Natural killer cell treated with Interleukin-12 subunit alpha and Interleukin-12 subunit beta and Interleukin-15 and Interleukin-18, amount 100 ng/mL, for 72 hours (primary cell): ENCODE measurements around the gene RBL2. TPM values are rescaled to one million over a fixed set of nuclear protein-coding genes. Genes with fewer than 3 reads are reported as not detected.
"Not testable (repeated sequence)": the region's sequence is repeated elsewhere in the genome, so short reads cannot be mapped to it uniquely, and the experiment has no call there.

ENCODE experiments used
- ATAC-seq, 2 donors: fragments of 150-1000 bp; cut with Tn5 transposase in 1 of 2; sonication (Bioruptor Pico), chemical (Tn5 transposase) in 1 of 2; 2 replicates each; pipeline ENCODE4 v1.10.0; 2021
- DNase-seq: peaks from one replicate; pipeline ENCODE4 v3.0.0; 2022; ENCODE audit warnings: low spot score
- H3K27ac Mint-ChIP-seq, 2 donors: 1 replicate in 1 of 2; 2 replicates in 1 of 2; pipeline ENCODE4 v1.8.0; 2022; ENCODE audit warnings: mixed read lengths in 2 of 2, mild to moderate bottlenecking in 1 of 2, moderate library complexity in 1 of 2
- H3K27me3 Mint-ChIP-seq, 2 donors: 1 replicate in 1 of 2; 2 replicates in 1 of 2; pipeline ENCODE4 v1.8.0; 2022; ENCODE audit warnings: mixed read lengths in 2 of 2
- H3K36me3 Mint-ChIP-seq: one replicate; pipeline ENCODE4 v1.8.0; 2022; ENCODE audit warnings: mixed read lengths
- H3K4me1 Mint-ChIP-seq, 2 donors: 1 replicate in 1 of 2; 2 replicates in 1 of 2; pipeline ENCODE4 v1.8.0; 2022; ENCODE audit warnings: low read depth in 2 of 2, mixed read lengths in 2 of 2, mild to moderate bottlenecking in 1 of 2
- H3K4me3 Mint-ChIP-seq: one replicate; pipeline ENCODE4 v1.8.0; 2022; ENCODE audit warnings: mixed read lengths
- H3K9me3 Mint-ChIP-seq: 2 replicates; pipeline ENCODE4 v1.8.0; 2022; ENCODE audit warnings: mixed read lengths
- total RNA-seq, 2 donors: library from RNA; stranded (reverse); gene quantifications; one replicate each; pipeline ENCODE4 v1.2.3, GENCODE V29; 2022

The RBL2 gene
- total RNA-seq, 2 donors from 2014 or later: 45.0 to 46.0 TPM

- ATAC-seq: no peak
- no peak for DNase-seq
- peaks cover 31 to 34% of the 10 kb centered on the region in 2 donors for H3K4me1 Mint-ChIP-seq
- H3K36me3 Mint-ChIP-seq: no peaks in the 10 kb centered on the region
- H3K27me3 Mint-ChIP-seq: no peaks in the 10 kb centered on the region
- H3K9me3 Mint-ChIP-seq: no peaks in the 10 kb centered on the region
- H3K27ac Mint-ChIP-seq: peak overlapping the region; percentile 81 to 92
- H3K4me3 Mint-ChIP-seq: peak overlapping the region; percentile 95
Observed at GRCh38 chr16:53503991-53504663, 69.9 kb downstream of the RBL2 start.

- peak overlapping the region; percentile 95 for H3K4me3 Mint-ChIP-seq
- no peaks in the 10 kb centered on the region for H3K36me3 Mint-ChIP-seq
- peak overlapping the region; percentile 81 to 92 for H3K27ac Mint-ChIP-seq
- no peaks in the 10 kb centered on the region for H3K9me3 Mint-ChIP-seq
- no peaks in the 10 kb centered on the region for H3K27me3 Mint-ChIP-seq
- DNase-seq (no peak), ATAC-seq (no peak)
- peaks cover 31 to 33% of the 10 kb centered on the region in 2 donors for H3K4me1 Mint-ChIP-seq
Observed at GRCh38 chr16:53504665-53505064, 70.4 kb downstream of the RBL2 start.

- no peak for DNase-seq
- H3K27me3 Mint-ChIP-seq: no peaks in the 10 kb centered on the region
- no peaks in the 10 kb centered on the region for H3K9me3 Mint-ChIP-seq
- no peak overlapping the region for H3K4me3 Mint-ChIP-seq
- ATAC-seq: no peak
- no peaks in the 10 kb centered on the region for H3K36me3 Mint-ChIP-seq
- peaks cover 33% of the 10 kb centered on the region in 2 donors for H3K4me1 Mint-ChIP-seq
- no peak overlapping the region for H3K27ac Mint-ChIP-seq
Observed at GRCh38 chr16:53506254-53506653, 72.0 kb downstream of the RBL2 start.

GRCh38 chr16:53507464-53508179 lies 73.4 kb downstream of the RBL2 start:
- ATAC-seq (no peak), DNase-seq (no peak)
- Mint-ChIP-seq H3K27ac (no peak overlapping the region), H3K4me1 (peaks cover 22 to 31% of the 10 kb centered on the region in 2 donors), H3K9me3 (no peaks in the 10 kb centered on the region), H3K36me3 (no peaks in the 10 kb centered on the region), H3K27me3 (no peaks in the 10 kb centered on the region), H3K4me3 (no peak overlapping the region)

GRCh38 chr16:53509906-53510703 lies 75.8 kb downstream of the RBL2 start:
- no peak overlapping the region for H3K4me3 Mint-ChIP-seq
- H3K9me3 Mint-ChIP-seq: no peaks in the 10 kb centered on the region
- peaks cover 11% of the 10 kb centered on the region for H3K36me3 Mint-ChIP-seq
- H3K27me3 Mint-ChIP-seq: no peaks in the 10 kb centered on the region
- peak overlapping the region in 1 of 2 donors; percentile 78 for H3K27ac Mint-ChIP-seq
- H3K4me1 Mint-ChIP-seq: peaks cover 14 to 37% of the 10 kb centered on the region in 2 donors
- DNase-seq (peak; percentile 73), ATAC-seq (peak; percentile 38 to 87)

GRCh38 chr16:53510704-53511070 lies 76.4 kb downstream of the RBL2 start:
- Mint-ChIP-seq H3K27me3 (no peaks in the 10 kb centered on the region), H3K27ac (peak overlapping the region in 1 of 2 donors; percentile 78), H3K4me3 (no peak overlapping the region), H3K36me3 (peaks cover 12% of the 10 kb centered on the region), H3K4me1 (peaks cover 14 to 41% of the 10 kb centered on the region in 2 donors), H3K9me3 (no peaks in the 10 kb centered on the region)
- no peak for DNase-seq
- no peak for ATAC-seq

- no peaks in the 10 kb centered on the region for H3K9me3 Mint-ChIP-seq
Observed at GRCh38 chr16:53511084-53511402, 76.8 kb downstream of the RBL2 start.

GRCh38 chr16:53511403-53512280 lies 77.4 kb downstream of the RBL2 start:
- Mint-ChIP-seq H3K9me3 (no peaks in the 10 kb centered on the region), H3K4me3 (no peak overlapping the region), H3K36me3 (peaks cover 12% of the 10 kb centered on the region), H3K4me1 (peaks cover 14 to 48% of the 10 kb centered on the region in 2 donors), H3K27me3 (no peaks in the 10 kb centered on the region), H3K27ac (peak overlapping the region in 1 of 2 donors; percentile 78)
- ATAC-seq (no peak), DNase-seq (no peak)

More at GRCh38 chr16:53511084-53511402, 76.8 kb downstream of the RBL2 start:
- Mint-ChIP-seq H3K36me3 (peaks cover 12% of the 10 kb centered on the region), H3K27me3 (no peaks in the 10 kb centered on the region), H3K27ac (peak overlapping the region in 1 of 2 donors; percentile 78), H3K4me3 (no peak overlapping the region), H3K4me1 (peaks cover 14 to 45% of the 10 kb centered on the region in 2 donors)
- DNase-seq (no peak), ATAC-seq (no peak)

- DNase-seq, H3K27me3 Mint-ChIP-seq, H3K9me3 Mint-ChIP-seq, H3K4me3 Mint-ChIP-seq, ATAC-seq: not testable (repeated sequence)
- peaks cover 12% of the 10 kb centered on the region for H3K36me3 Mint-ChIP-seq
- H3K4me1 Mint-ChIP-seq: peaks cover 25 to 52% of the 10 kb centered on the region in 2 donors
- H3K27ac Mint-ChIP-seq: peak overlapping the region in 1 of 2 donors; percentile 78
Observed at GRCh38 chr16:53512795-53513194, 78.5 kb downstream of the RBL2 start.

- Mint-ChIP-seq H3K27ac (peak overlapping the region; percentile 28 to 58), H3K36me3 (peaks cover 12% of the 10 kb centered on the region), H3K9me3 (no peaks in the 10 kb centered on the region), H3K27me3 (no peaks in the 10 kb centered on the region), H3K4me1 (peaks cover 49 to 70% of the 10 kb centered on the region in 2 donors), H3K4me3 (peak overlapping the region; percentile 19)
- no peak for DNase-seq
- ATAC-seq: no peak
Observed at GRCh38 chr16:53515259-53515658, 81.0 kb downstream of the RBL2 start.

GRCh38 chr16:53515811-53516210 lies 81.5 kb downstream of the RBL2 start:
- Mint-ChIP-seq H3K36me3 (peaks cover 12% of the 10 kb centered on the region), H3K4me1 (peaks cover 49 to 72% of the 10 kb centered on the region in 2 donors), H3K9me3 (no peaks in the 10 kb centered on the region), H3K4me3 (no peak overlapping the region), H3K27me3 (no peaks in the 10 kb centered on the region), H3K27ac (peak overlapping the region in 1 of 2 donors; percentile 58)
- ATAC-seq (no peak), DNase-seq (no peak)

- ATAC-seq: no peak
- peaks cover 47 to 61% of the 10 kb centered on the region in 2 donors for H3K4me1 Mint-ChIP-seq
- H3K27ac Mint-ChIP-seq: peak overlapping the region; percentile 65 to 77
- H3K4me3 Mint-ChIP-seq: peak overlapping the region; percentile 81
- no peaks in the 10 kb centered on the region for H3K9me3 Mint-ChIP-seq
- peaks cover 12% of the 10 kb centered on the region for H3K36me3 Mint-ChIP-seq
- no peak for DNase-seq
- peaks cover under 1 to 2% of the 10 kb centered on the region in 2 donors for H3K27me3 Mint-ChIP-seq
Observed at GRCh38 chr16:53517851-53518250, 83.6 kb downstream of the RBL2 start.
